ENCODE data around the gene LDLRAD2. TPM values are rescaled to one million over a fixed set of nuclear protein-coding genes. Genes with fewer than 3 reads are reported as not detected.

Gene LDLRAD2
- polyA plus RNA-seq, 2 of the 4 experiments (the other 2 are of a cell fraction) = 0.08 TPM; not detected in 1

DNA sequence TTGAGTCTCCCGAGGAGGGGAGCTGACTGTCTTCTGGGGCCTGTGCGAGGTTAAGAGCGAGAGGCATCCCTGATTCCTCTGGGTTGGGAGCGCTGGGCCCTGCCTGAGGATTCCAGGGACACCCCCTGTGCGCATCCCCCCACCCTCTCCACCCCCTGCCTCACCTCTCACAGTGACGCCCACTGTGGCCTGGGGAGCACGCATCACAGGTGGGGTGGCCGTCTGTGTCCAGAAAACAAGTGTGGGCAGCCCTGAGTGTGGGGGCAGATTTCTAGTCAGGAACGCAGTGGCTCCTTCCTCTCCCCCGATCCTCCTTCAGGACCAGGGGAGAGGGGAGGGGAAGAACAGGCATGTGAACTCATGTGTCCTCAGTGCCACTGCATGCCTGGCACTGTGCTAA is 61.7 kb downstream of the LDLRAD2 start (continued):
- TF ChIP-seq REST (IDR thresholded peaks at IDR 0.05) (no peak), KDM5A (IDR thresholded peaks at IDR 0.05) (no peak), HES2 (IDR thresholded peaks at IDR 0.05) (no peak), BCL3 (IDR thresholded peaks at IDR 0.05) (no peak), SREBF2 (IDR thresholded peaks at IDR 0.05) (no peak), HMGXB4 (CRISPR knock-in tag; IDR thresholded peaks at IDR 0.05; ENCODE audit: borderline replicate concordance) (no peak)

DNA sequence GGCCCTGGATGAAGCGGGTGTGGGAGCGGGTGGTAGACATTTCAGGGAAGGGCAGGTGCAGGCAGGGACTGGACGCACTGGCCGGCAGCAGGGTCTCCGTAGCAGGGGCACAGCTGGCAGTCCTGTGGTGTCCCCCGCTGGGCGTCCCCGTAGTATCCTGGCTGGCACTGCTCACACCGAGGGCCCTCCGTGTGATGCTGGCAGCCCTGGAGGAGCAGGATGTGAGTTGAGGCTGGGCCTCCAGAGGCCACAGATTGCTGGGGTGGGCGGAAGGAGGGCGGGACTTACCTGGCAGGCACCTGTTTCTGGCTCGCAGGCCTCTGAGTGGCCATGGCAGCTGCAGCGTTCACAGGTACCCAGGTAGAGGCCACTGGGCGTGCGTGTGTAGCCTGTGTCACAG is 62.3 kb downstream of the LDLRAD2 start:
- FAIRE-seq (no peak), DNase-seq (ENCODE audit: low read depth in 1 of 2, low spot score in 1 of 2) (no peak), ATAC-seq (no peak)
- ChIA-PET POLR2A (no interaction called here), CTCF (no interaction called here)
- no peak overlapping the region for H3K4me3 ChIP-seq
- H3K27ac ChIP-seq = no peak overlapping the region
- TF ChIP-seq ZSCAN20 (CRISPR knock-in tag; IDR thresholded peaks at IDR 0.05) = no peak
- no peak for TF ChIP-seq HOXB5 (CRISPR knock-in tag; IDR thresholded peaks at IDR 0.05)
- no peak for TF ChIP-seq MYC (IDR thresholded peaks at IDR 0.05; ENCODE audit: borderline replicate concordance, low read length)
- no peak for TF ChIP-seq FOSB (CRISPR knock-in tag; IDR thresholded peaks at IDR 0.05)
- no peak for TF ChIP-seq BHLHE40 (IDR thresholded peaks at IDR 0.05; ENCODE audit: low read depth, low read length)
- no peak for TF ChIP-seq FOXS1 (CRISPR knock-in tag; IDR thresholded peaks at IDR 0.05)
- no peak for TF ChIP-seq CTCF (IDR thresholded peaks at IDR 0.05)
- H3K4me1 ChIP-seq = peaks cover 17% of the 10 kb centered on the region
- 88% methylated on average over 9 of the region's 16 CpGs for WGBS (ENCODE audit: missing lambda C conversion rate)
- no peaks in the 10 kb centered on the region for H3K9me3 ChIP-seq
- H3K4me2 ChIP-seq = no peak overlapping the region

Other genes with a start within 250 kb of the LDLRAD2 start
- gene RAP1GAP, start 142.9 kb upstream of the LDLRAD2 start, polyA plus RNA-seq (2011; rRNA removed) = 16.7 and 21.4 TPM in 2 replicates
- 4.3 to 5.4 TPM (median 5.1 TPM) in 3 replicates for gene RAP1GAP, start 142.9 kb upstream of the LDLRAD2 start, polyA plus RNA-seq (2017; fragmentation: RNase III; extraction: RNeasy Plus Mini Kit Qiagen cat#74134 plus additional on column Dnase treatment)
- gene USP48, start 29.1 kb upstream of the LDLRAD2 start, polyA plus RNA-seq (2011; rRNA removed) = 26.6 and 27.4 TPM in 2 replicates
- 22.4 to 23.8 TPM (median 22.8 TPM) in 3 replicates for gene USP48, start 29.1 kb upstream of the LDLRAD2 start, polyA plus RNA-seq (2017; fragmentation: RNase III; extraction: RNeasy Plus Mini Kit Qiagen cat#74134 plus additional on column Dnase treatment)
- gene HSPG2, start 125.0 kb downstream of the LDLRAD2 start, polyA plus RNA-seq (2011; rRNA removed) = 7.0 and 8.3 TPM in 2 replicates
- gene HSPG2, start 125.0 kb downstream of the LDLRAD2 start, polyA plus RNA-seq (2017; fragmentation: RNase III; extraction: RNeasy Plus Mini Kit Qiagen cat#74134 plus additional on column Dnase treatment) = 42.7 to 51.6 TPM (median 43.5 TPM) in 3 replicates
- not detected in 2 replicates for gene CELA3B, start 164.8 kb downstream of the LDLRAD2 start, polyA plus RNA-seq (2011; rRNA removed)
- gene CELA3B, start 164.8 kb downstream of the LDLRAD2 start, polyA plus RNA-seq (2017; fragmentation: RNase III; extraction: RNeasy Plus Mini Kit Qiagen cat#74134 plus additional on column Dnase treatment) = not detected in 3 replicates
- not detected in 2 replicates for gene CELA3A, start 189.4 kb downstream of the LDLRAD2 start, polyA plus RNA-seq (2011; rRNA removed)
- not detected in 3 replicates for gene CELA3A, start 189.4 kb downstream of the LDLRAD2 start, polyA plus RNA-seq (2017; fragmentation: RNase III; extraction: RNeasy Plus Mini Kit Qiagen cat#74134 plus additional on column Dnase treatment)
- gene CDC42, start 240.4 kb downstream of the LDLRAD2 start, polyA plus RNA-seq (2011; rRNA removed) = 212 and 251 TPM in 2 replicates
- 151 to 159 TPM (median 155 TPM) in 3 replicates for gene CDC42, start 240.4 kb downstream of the LDLRAD2 start, polyA plus RNA-seq (2017; fragmentation: RNase III; extraction: RNeasy Plus Mini Kit Qiagen cat#74134 plus additional on column Dnase treatment)

All from A549 (cell line).